Adrenal gland (tissue), 5 donors: ENCODE results near the gene SRC.

Experiments
- CTCF ChIP-seq, 6 experiments: fragments of 450-650 bp in 4 of 6; fragments of 200-600 bp in 2 of 6; sonication (generic) in 1 of 6; IDR thresholded peaks; 1 replicate in 5 of 6; 2 replicates in 1 of 6; pipeline versions ENCODE4 v1.5.1 to v1.8.0; 2016 to 2021; ENCODE audit warnings: antibody characterized with exemption in 6 of 6, mild to moderate bottlenecking in 2 of 6, moderate library complexity in 1 of 6
- POLR2A ChIP-seq, 2 donors: fragments of 450-650 bp; IDR thresholded peaks; one replicate each; pipeline ENCODE4 v1.6.1; 2017; ENCODE audit warnings: antibody characterized with exemption in 2 of 2, mild to moderate bottlenecking in 2 of 2, moderate library complexity in 1 of 2
- donor health status: DM: no; HTN: no; CAD: no.

- TF ChIP-seq CTCF (IDR thresholded peaks at IDR 0.05) (no peak), POLR2A (IDR thresholded peaks at IDR 0.05) (no peak)
These were observed 28.6 kb upstream of the SRC start for GRCh38 chr20:37317316-37317715.
